ENCODE measurements around the gene UQCRC1.

- TF ChIP-seq CTCF (IDR thresholded peaks at IDR 0.05; ENCODE audit: borderline replicate concordance, extremely low read depth, low read length, poor library complexity, severe bottlenecking) (no peak), EZH2 (IDR thresholded peaks at IDR 0.05; ENCODE audit: borderline replicate concordance, low read depth, low read length, severe bottlenecking) (no peak)
Observed at GRCh38 chr3:48596157-48596556, 13.3 kb downstream of the UQCRC1 start.
